ENCODE results near the gene HLCS. TPM values are rescaled to one million over a fixed set of nuclear protein-coding genes. Genes with fewer than 3 reads are reported as not detected.
A peak's percentile ranks its signal among the peaks of the same experiment; 100 is the strongest.

HLCS gene
- total RNA-seq, 1 experiment from 2014 or later: 12.7 TPM

DNA sequence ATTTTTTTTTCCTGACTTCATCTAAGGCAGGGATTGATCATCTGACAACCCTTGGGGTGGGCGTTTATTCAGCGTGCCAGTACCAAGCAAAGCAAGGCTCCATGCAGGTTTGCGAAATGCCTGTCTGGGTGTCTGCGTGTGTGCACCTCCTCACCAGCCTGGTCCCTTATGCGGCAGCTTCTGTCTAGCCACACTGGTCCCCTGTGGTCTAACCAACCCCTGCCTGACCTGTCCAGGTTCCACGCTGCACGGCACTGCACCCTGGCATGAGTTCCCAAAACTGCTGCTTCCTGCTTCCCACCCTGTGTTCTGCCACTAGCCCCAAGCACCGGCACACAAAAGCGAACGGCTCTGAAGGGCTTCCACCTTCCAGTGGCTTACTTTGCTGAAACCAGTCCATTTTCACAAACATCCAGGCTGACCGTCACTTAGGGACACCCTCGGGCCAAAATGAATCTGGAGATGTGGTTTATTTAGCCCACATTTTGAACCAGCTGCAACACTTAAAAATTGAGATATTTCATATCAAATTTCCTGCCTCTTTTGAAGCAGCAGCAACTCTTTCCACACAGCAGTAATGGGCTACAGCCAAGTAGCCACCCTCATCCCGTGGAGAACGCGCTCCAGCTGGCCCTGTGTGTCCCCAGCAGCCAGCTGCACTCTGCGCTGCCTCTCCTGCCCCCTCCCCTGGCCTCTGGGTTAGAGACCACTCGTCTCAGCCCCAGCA lies 55.7 kb downstream of the HLCS start:
- Histone ChIP-seq H3K4me2 (ENCODE audit: insufficient read depth, insufficient read length, low read length) (no peak overlapping the region), H2BK12ac (ENCODE audit: insufficient read length, low read depth, low read length) (no peak overlapping the region), H3K18ac (ENCODE audit: insufficient read length, low read depth, low read length) (no peak overlapping the region), H3K27ac (ENCODE audit: insufficient read length, low read depth, low read length) (no peak overlapping the region), H3K23ac (ENCODE audit: insufficient read length, low read depth, low read length) (no peak overlapping the region), H3K14ac (ENCODE audit: insufficient read depth, low read length) (no peak overlapping the region), H3K79me1 (ENCODE audit: insufficient read depth, low read depth, low read length, poor library complexity, severe bottlenecking) (no peaks in the 10 kb centered on the region), H3K56ac (ENCODE audit: insufficient read length, low read depth, low read length) (no peak overlapping the region), H2AFZ (ENCODE audit: low read length) (no peak overlapping the region), H3T11ph (ENCODE audit: low read length) (no peak overlapping the region), H3K9me3 (ENCODE audit: control insufficient read depth, low read depth, low read length) (no peaks in the 10 kb centered on the region), H3K4ac (ENCODE audit: low read depth, low read length) (no peak overlapping the region), H3K79me2 (ENCODE audit: insufficient read depth, low read length) (no peaks in the 10 kb centered on the region), H2AK5ac (ENCODE audit: insufficient read length, low read length) (no peak overlapping the region), H3K9ac (ENCODE audit: extremely low read depth, insufficient read length, low read length) (no peak overlapping the region), H3K23me2 (ENCODE audit: insufficient read length, low read depth, low read length, poor library complexity, severe bottlenecking) (no peaks in the 10 kb centered on the region), H2BK20ac (ENCODE audit: low read depth, low read length, poor library complexity, severe bottlenecking) (no peak overlapping the region), H4K5ac (ENCODE audit: insufficient read length, low read depth, low read length) (no peak overlapping the region), H4K20me1 (ENCODE audit: control insufficient read depth, insufficient read depth, insufficient read length) (no peaks in the 10 kb centered on the region), H4K91ac (ENCODE audit: insufficient read length, low read depth, low read length) (no peak overlapping the region), H4K8ac (replicated peaks; ENCODE audit: insufficient read length, low read depth, low read length) (no peak overlapping the region), H3K27me3 (ENCODE audit: insufficient read depth, low read length) (no peaks in the 10 kb centered on the region), H2BK120ac (ENCODE audit: low read depth, low read length, poor library complexity, severe bottlenecking) (no peak overlapping the region), H2BK5ac (ENCODE audit: insufficient read length, low read length) (no peak overlapping the region), H2BK15ac (ENCODE audit: low read depth, low read length) (no peak overlapping the region), H3K4me1 (ENCODE audit: insufficient read depth, low read length) (peaks cover 6% of the 10 kb centered on the region; the same call in 1 of the 2 replicates)
- TF ChIP-seq, protein P1, sequence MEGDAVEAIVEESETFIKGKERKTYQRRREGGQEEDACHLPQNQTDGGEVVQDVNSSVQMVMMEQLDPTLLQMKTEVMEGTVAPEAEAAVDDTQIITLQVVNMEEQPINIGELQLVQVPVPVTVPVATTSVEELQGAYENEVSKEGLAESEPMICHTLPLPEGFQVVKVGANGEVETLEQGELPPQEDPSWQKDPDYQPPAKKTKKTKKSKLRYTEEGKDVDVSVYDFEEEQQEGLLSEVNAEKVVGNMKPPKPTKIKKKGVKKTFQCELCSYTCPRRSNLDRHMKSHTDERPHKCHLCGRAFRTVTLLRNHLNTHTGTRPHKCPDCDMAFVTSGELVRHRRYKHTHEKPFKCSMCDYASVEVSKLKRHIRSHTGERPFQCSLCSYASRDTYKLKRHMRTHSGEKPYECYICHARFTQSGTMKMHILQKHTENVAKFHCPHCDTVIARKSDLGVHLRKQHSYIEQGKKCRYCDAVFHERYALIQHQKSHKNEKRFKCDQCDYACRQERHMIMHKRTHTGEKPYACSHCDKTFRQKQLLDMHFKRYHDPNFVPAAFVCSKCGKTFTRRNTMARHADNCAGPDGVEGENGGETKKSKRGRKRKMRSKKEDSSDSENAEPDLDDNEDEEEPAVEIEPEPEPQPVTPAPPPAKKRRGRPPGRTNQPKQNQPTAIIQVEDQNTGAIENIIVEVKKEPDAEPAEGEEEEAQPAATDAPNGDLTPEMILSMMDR (conservative IDR thresholded peaks at IDR 0.05): no peak
- WGBS (ENCODE audit: extremely low coverage, insufficient read length, low lambda C conversion rate): no CpG with 5 or more reads among the region's 17 CpGs
- Mint-ChIP-seq H3K27ac (peak overlapping the region in 1 of 3 experiments; percentile 44; a peak in 1 of 7 replicates), H3K36me3 (ENCODE audit: insufficient read depth in 1 of 3, low read depth in 3 of 3) (no peaks in the 10 kb centered on the region), H3K27me3 (ENCODE audit: low read depth) (no peaks in the 10 kb centered on the region), H3K9me3 (no peaks in the 10 kb centered on the region), H3K4me1 (peaks cover 25 to 28% of the 10 kb centered on the region in 2 experiments), H3K4me3 (no peak overlapping the region)
- no peak for DNase-seq

All from H9 (cell line).